ENCODE results near the gene DNAJB11. TPM values are rescaled to one million over a fixed set of nuclear protein-coding genes. Genes with fewer than 3 reads are reported as not detected.
A peak's percentile ranks its signal among the peaks of the same experiment; 100 is the strongest.

The DNAJB11 gene
- total RNA-seq, 4 donors from 2014 or later = 61.4 to 156 (median 108) TPM

- Histone ChIP-seq H3K27me3 (no peaks in the 10 kb centered on the region), H3K4me3 (replicated peaks in 1 of 3) (no peak overlapping the region), H3K27ac (no peak overlapping the region), H3K36me3 (no peaks in the 10 kb centered on the region), H3K4me1 (peaks cover 3 to 9% of the 10 kb centered on the region in 2 donors), H3K9me3 (no peaks in the 10 kb centered on the region)
- DNase-seq = no peak
- whole genome bisulfite sequencing, 2 donors = 97 to 100% methylated on average over 3 of the region's 3 CpGs
- intact Hi-C loops (cut with DNase I) = no loop called here
- no peak for TF ChIP-seq POLR2A (IDR thresholded peaks at IDR 0.05)
- no peak for TF ChIP-seq CTCF (IDR thresholded peaks at IDR 0.05)
Observed at GRCh38 chr3:186538779-186539178, 31.7 kb upstream of the DNAJB11 start.

- no peaks in the 10 kb centered on the region for H3K27me3 ChIP-seq
- H3K36me3 ChIP-seq = no peaks in the 10 kb centered on the region
- peak; percentile 83 to 87 for DNase-seq
- peaks cover 3 to 9% of the 10 kb centered on the region in 2 donors for H3K4me1 ChIP-seq
- intact Hi-C loops (cut with DNase I) = loop anchor here (5.0 kb wide), 2 partner anchors 283 to 558 kb away; no protein-coding TSS in a partner anchor
- WGBS, 2 donors = 10 to 11% methylated on average over 8 of the region's 8 CpGs
- H3K27ac ChIP-seq = no peak overlapping the region
- TF ChIP-seq CTCF (IDR thresholded peaks at IDR 0.05) (peak; percentile 17 to 94 (median 70)), POLR2A (IDR thresholded peaks at IDR 0.05) (no peak)
- no peaks in the 10 kb centered on the region for H3K9me3 ChIP-seq
- H3K4me3 ChIP-seq (replicated peaks in 1 of 3) = no peak overlapping the region
Observed at GRCh38 chr3:186540221-186540834, 30.2 kb upstream of the DNAJB11 start.

GRCh38 chr3:186540835-186541226, 29.7 kb upstream of the DNAJB11 start:
- TF ChIP-seq POLR2A (IDR thresholded peaks at IDR 0.05) (no peak), CTCF (IDR thresholded peaks at IDR 0.05) (no peak)
- 48 to 51% methylated on average over 2 of the region's 2 CpGs for WGBS, 2 donors
- Histone ChIP-seq H3K27ac (no peak overlapping the region), H3K36me3 (no peaks in the 10 kb centered on the region), H3K4me3 (replicated peaks in 1 of 3) (no peak overlapping the region), H3K27me3 (no peaks in the 10 kb centered on the region), H3K4me1 (peaks cover 3 to 9% of the 10 kb centered on the region in 2 donors), H3K9me3 (no peaks in the 10 kb centered on the region)
- no peak for DNase-seq
- intact Hi-C loops (cut with DNase I) = loop anchor here (5.0 kb wide), 2 partner anchors 284 to 559 kb away; no protein-coding TSS in a partner anchor

- intact Hi-C loops (cut with DNase I) = loop anchor here (5.0 kb wide), 2 partner anchors 287 to 562 kb away; no protein-coding TSS in a partner anchor
- H3K36me3 ChIP-seq = peaks cover 4 to 8% of the 10 kb centered on the region in 2 donors
- no peaks in the 10 kb centered on the region for H3K9me3 ChIP-seq
- no peak within 1 kb of the TSS for H3K4me3 ChIP-seq (replicated peaks in 1 of 3)
- DNase-seq = no peak
- peaks cover 0 to 3% of the 10 kb centered on the region in 2 donors for H3K4me1 ChIP-seq
- H3K27ac ChIP-seq = no peak within 1 kb of the TSS
- no peaks in the 10 kb centered on the region for H3K27me3 ChIP-seq
- 92% methylated on average over 2 of the region's 2 CpGs for WGBS, 2 donors
- TF ChIP-seq POLR2A (IDR thresholded peaks at IDR 0.05) = no peak
- no peak for TF ChIP-seq CTCF (IDR thresholded peaks at IDR 0.05)
Observed at GRCh38 chr3:186544281-186544680, 26.2 kb upstream of the DNAJB11 start, which contains the start of gene CRYGS. Gene CRYGS, minus strand, starts transcription at chr3:186544380. Its CDS starts 54 bp downstream, at chr3:186544326.

- TF ChIP-seq POLR2A (IDR thresholded peaks at IDR 0.05) = no peak
- no peak for TF ChIP-seq CTCF (IDR thresholded peaks at IDR 0.05)
- Histone ChIP-seq H3K27me3 (no peaks in the 10 kb centered on the region), H3K9me3 (no peaks in the 10 kb centered on the region), H3K36me3 (peaks cover 19 to 27% of the 10 kb centered on the region in 2 donors), H3K4me1 (no peaks in the 10 kb centered on the region), H3K27ac (no peak overlapping the region), H3K4me3 (replicated peaks in 1 of 3) (no peak overlapping the region)
- WGBS, 2 donors = 95 to 98% methylated on average over 3 of the region's 3 CpGs
- intact Hi-C loops (cut with DNase I) = no loop called here
- no peak for DNase-seq
Observed at GRCh38 chr3:186549497-186549896, 21.0 kb upstream of the DNAJB11 start.

All from thyroid gland (tissue), 4 donors.